Chondrocyte (in vitro differentiated cells): Measurements from ENCODE around the gene DDX54. TPM values are rescaled to one million over a fixed set of nuclear protein-coding genes. Genes with fewer than 3 reads are reported as not detected.

Experiments used
- DNase-seq: peaks from one replicate; pipeline ENCODE4 v3.0.0; 2021; ENCODE audit warnings: mixed read lengths, low spot score
- H3K27ac Mint-ChIP-seq: one replicate; pipeline ENCODE4 v1.8.0; 2021; ENCODE audit warnings: mild to moderate bottlenecking, moderate library complexity, mixed read lengths; ENCODE audit not compliant: unreplicated experiment
- H3K27me3 Mint-ChIP-seq: 2 replicates; pipeline ENCODE4 v1.8.0; 2021; ENCODE audit warnings: low read depth, mixed read lengths
- H3K36me3 Mint-ChIP-seq: 2 replicates; pipeline ENCODE4 v1.8.0; 2021; ENCODE audit warnings: low read depth, mixed read lengths
- H3K4me1 Mint-ChIP-seq: 2 replicates; pipeline ENCODE4 v1.8.0; 2021; ENCODE audit warnings: low read depth, mild to moderate bottlenecking, mixed read lengths
- H3K4me3 Mint-ChIP-seq: one replicate; pipeline ENCODE4 v1.8.0; 2021; ENCODE audit warnings: mild to moderate bottlenecking, moderate library complexity, mixed read lengths; ENCODE audit not compliant: unreplicated experiment
- H3K9me3 Mint-ChIP-seq: 2 replicates; pipeline ENCODE4 v1.8.0; 2021; ENCODE audit warnings: low read depth, mixed read lengths
- total RNA-seq: library from RNA; stranded (reverse); gene quantifications from 3 replicates; pipeline ENCODE4 v1.2.1, GENCODE V29; 2021
- TF ChIP-seq, protein P1 (sequence below): fragments of 200-600 bp; sonication (generic); IDR thresholded peaks from 2 replicates; pipeline ENCODE4 v1.5.0; 2021; ENCODE audit warnings: antibody characterized with exemption, mild to moderate bottlenecking, moderate library complexity

Gene DDX54
- total RNA-seq, 1 donor from 2014 or later, result 44.6 TPM

DNA sequence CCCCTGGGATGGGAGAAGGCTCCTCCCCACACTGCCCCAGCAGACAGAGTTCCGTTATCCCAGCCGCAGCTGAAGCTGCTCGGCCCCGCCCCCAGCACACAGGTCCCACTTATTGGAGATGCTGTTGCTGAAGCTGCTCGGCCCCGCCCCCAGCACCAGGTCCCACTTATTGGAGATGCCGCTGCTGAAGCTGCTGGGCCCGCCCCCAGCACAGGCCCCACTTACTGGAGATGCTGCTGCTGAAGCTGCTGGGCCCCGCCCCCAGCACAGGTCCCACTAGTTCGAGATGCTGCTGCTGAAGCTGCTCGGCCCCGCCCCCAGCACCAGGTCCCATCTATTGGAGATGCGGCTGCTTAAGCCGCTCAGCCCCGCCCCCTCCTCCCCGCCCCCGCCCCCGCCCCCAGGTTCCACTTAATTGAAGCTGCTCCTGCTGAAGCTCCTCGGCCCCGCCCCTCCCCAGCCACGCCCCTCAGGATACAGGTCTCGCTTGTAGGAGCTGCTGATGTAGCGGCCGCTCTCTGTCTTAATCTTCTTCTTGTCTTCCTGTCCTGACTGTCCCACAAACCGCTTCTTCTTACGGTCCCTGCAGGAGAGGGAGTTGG lies 23.8 kb downstream of the DDX54 start:
- DNase-seq, result no peak
- peaks cover 45% of the 10 kb centered on the region for H3K36me3 Mint-ChIP-seq
- no peaks in the 10 kb centered on the region for H3K27me3 Mint-ChIP-seq
- TF ChIP-seq, protein P1, sequence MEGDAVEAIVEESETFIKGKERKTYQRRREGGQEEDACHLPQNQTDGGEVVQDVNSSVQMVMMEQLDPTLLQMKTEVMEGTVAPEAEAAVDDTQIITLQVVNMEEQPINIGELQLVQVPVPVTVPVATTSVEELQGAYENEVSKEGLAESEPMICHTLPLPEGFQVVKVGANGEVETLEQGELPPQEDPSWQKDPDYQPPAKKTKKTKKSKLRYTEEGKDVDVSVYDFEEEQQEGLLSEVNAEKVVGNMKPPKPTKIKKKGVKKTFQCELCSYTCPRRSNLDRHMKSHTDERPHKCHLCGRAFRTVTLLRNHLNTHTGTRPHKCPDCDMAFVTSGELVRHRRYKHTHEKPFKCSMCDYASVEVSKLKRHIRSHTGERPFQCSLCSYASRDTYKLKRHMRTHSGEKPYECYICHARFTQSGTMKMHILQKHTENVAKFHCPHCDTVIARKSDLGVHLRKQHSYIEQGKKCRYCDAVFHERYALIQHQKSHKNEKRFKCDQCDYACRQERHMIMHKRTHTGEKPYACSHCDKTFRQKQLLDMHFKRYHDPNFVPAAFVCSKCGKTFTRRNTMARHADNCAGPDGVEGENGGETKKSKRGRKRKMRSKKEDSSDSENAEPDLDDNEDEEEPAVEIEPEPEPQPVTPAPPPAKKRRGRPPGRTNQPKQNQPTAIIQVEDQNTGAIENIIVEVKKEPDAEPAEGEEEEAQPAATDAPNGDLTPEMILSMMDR, result no peak
- H3K9me3 Mint-ChIP-seq, result no peaks in the 10 kb centered on the region
- H3K27ac Mint-ChIP-seq, result no peak overlapping the region
- H3K4me3 Mint-ChIP-seq, result no peak overlapping the region
- peaks cover 5% of the 10 kb centered on the region for H3K4me1 Mint-ChIP-seq

DNA sequence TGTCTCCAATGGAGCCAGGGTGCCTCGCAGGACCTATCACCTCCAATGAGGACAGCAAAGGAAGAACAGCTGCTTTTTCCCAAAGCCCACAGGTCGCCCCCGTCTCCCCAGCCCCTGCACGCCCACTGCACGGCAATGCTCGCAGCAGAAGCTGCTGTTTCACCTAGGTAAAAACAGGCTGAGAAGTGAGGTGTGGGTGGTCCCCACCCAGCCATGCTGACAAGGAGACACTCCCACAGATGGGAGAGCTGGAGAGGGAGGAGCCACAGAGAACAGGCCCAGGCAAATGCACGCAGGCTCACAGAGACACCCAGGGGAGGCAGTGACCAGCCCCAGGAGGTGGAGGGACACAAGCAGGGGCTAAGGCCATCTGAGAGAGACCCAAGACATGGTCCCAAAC lies 25.3 kb downstream of the DDX54 start:
- peaks cover 40% of the 10 kb centered on the region for H3K36me3 Mint-ChIP-seq
- H3K27ac Mint-ChIP-seq, result no peak overlapping the region
- peaks cover 8% of the 10 kb centered on the region for H3K27me3 Mint-ChIP-seq
- no peak for DNase-seq
- no peak overlapping the region for H3K4me3 Mint-ChIP-seq
- H3K4me1 Mint-ChIP-seq, result peaks cover 5% of the 10 kb centered on the region
- H3K9me3 Mint-ChIP-seq, result no peaks in the 10 kb centered on the region
- TF ChIP-seq, protein P1, result no peak

DNA sequence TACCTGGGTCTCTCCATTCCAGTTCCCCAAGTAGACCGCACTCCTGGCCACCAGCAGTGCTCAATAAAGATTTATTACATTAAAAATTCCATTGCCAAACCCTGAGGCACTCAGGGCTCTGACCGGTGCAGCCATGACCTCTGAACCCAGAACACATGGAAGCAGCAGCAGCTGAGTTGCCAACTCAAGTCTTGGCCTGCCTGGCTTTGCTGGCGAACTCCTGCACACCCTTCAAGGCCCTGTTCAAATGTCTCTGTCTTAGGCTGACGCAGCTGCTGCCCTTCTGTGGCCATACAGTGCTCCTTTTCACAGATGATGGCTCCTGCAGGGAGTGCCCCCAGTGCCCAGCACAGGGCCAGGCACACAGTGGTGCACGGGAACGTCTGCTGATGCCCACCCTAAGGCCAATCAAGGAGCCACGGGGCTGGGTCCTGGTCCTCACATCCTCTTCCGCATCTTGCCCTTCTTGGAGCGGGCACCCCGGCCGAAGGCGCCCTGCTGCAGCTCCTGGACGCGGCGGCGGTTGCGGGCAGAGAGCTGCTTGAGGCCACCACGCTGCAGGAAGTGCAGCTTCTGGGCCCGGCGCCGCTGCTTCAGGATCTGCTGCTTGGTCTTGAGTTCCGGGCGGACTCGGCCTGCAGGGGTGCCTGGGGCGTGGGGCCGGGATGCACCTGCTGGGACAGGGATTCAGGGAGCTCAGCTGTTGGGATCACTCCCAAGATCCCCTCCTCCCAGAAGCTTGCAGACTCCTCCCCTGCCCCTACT lies 26.7 kb downstream of the DDX54 start:
- TF ChIP-seq, protein P1, result no peak
- Mint-ChIP-seq H3K27me3 (peaks cover 12% of the 10 kb centered on the region), H3K27ac (no peak overlapping the region), H3K9me3 (no peaks in the 10 kb centered on the region), H3K4me1 (peaks cover 7% of the 10 kb centered on the region), H3K36me3 (peaks cover 37% of the 10 kb centered on the region), H3K4me3 (no peak overlapping the region)
- DNase-seq, result no peak

DNA sequence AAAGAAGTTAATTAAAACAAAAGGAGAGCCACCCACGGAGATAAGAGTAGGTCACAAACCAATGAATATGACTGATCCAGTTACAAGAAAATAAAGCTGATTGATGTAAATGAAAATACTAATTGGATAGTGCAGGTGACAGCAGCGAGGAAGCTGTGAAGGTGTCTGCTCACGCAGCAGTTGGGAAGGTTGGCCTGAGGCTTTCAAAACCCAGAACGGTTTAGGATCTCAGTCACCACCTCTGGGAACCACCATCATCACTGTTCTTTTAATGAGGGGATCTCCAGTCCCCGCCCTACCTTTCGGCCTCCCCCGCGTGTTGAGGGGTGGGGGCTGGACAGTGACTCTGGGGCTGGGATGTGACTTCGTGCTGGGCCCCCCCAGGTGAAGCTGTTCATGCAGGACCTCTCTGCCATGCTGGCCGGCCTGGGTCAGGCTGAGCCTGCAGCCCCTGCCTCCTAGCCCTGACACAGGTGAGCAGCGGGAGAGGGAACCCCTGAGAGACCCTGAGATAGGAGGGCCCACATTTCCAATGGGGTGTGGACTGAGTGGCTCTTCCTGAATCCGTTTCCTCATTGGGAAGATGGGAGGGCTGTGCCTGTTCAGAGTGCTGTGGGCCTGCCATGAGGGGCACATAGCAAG lies 27.9 kb downstream of the DDX54 start:
- no peak overlapping the region for H3K27ac Mint-ChIP-seq
- no peak for DNase-seq
- H3K4me3 Mint-ChIP-seq, result no peak overlapping the region
- peaks cover 16% of the 10 kb centered on the region for H3K27me3 Mint-ChIP-seq
- peaks cover 9% of the 10 kb centered on the region for H3K4me1 Mint-ChIP-seq
- H3K36me3 Mint-ChIP-seq, result peaks cover 27% of the 10 kb centered on the region
- H3K9me3 Mint-ChIP-seq, result no peaks in the 10 kb centered on the region
- TF ChIP-seq, protein P1, result no peak

DNA sequence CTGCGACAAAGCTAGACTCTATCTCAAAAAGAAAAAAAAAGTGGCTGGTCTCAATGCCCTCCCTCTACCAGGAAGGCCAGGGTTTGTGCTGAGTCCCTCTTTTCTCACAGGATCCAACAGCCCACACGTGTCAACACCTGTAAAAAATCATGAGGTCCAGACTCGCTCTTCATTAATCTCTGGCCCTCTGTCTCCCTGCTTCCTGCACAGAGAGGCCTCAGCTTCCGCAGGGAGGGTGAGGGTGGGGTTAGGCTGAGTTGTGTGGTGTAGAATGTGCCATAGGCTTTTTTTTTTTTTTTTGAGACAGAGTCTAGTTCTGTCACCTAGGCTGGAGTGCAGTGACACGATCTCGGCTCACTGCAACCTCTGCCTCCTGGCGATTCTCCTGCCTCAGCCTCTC lies 29.6 kb downstream of the DDX54 start:
- H3K4me1 Mint-ChIP-seq, result peaks cover 11% of the 10 kb centered on the region
- H3K27me3 Mint-ChIP-seq, result peaks cover 24% of the 10 kb centered on the region
- H3K4me3 Mint-ChIP-seq, result no peak overlapping the region
- H3K27ac Mint-ChIP-seq, result no peak overlapping the region
- no peak for DNase-seq
- peaks cover 16% of the 10 kb centered on the region for H3K36me3 Mint-ChIP-seq
- TF ChIP-seq, protein P1, result no peak
- no peaks in the 10 kb centered on the region for H3K9me3 Mint-ChIP-seq
